ENCODE data around the gene GRN. TPM values are rescaled to one million over a fixed set of nuclear protein-coding genes. Genes with fewer than 3 reads are reported as not detected.

GRN gene
- total RNA-seq, 1 donor from 2014 or later = 44.2 TPM

Other genes with a start within 250 kb of the GRN start
- gene HDAC5, start 221.7 kb upstream of the GRN start, total RNA-seq = 10.3 and 14.7 TPM in 2 replicates
- gene HROB, start 203.4 kb upstream of the GRN start, total RNA-seq = 14.3 and 15.2 TPM in 2 replicates
- gene ASB16, start 174.6 kb upstream of the GRN start, total RNA-seq = 0.75 TPM in 1 of 2 replicates, not detected in the other
- 29.7 and 31.1 TPM in 2 replicates for gene TMUB2, start 158.3 kb upstream of the GRN start, total RNA-seq
- gene ATXN7L3, start 145.4 kb upstream of the GRN start, total RNA-seq = 116 TPM in 2 replicates
- 168 and 172 TPM in 2 replicates for gene UBTF, start 125.6 kb upstream of the GRN start, total RNA-seq
- gene SLC4A1, start 77.2 kb upstream of the GRN start, total RNA-seq = not detected in 2 replicates
- gene RUNDC3A, start 36.7 kb upstream of the GRN start, total RNA-seq = 0.11 and 0.20 TPM in 2 replicates
- gene SLC25A39, start 20.5 kb upstream of the GRN start, total RNA-seq = 110 TPM in 2 replicates
- gene FAM171A2, start 18.6 kb downstream of the GRN start, total RNA-seq = 0.16 and 0.34 TPM in 2 replicates
- gene ITGA2B, start 44.3 kb downstream of the GRN start, total RNA-seq = 0.39 and 1.2 TPM in 2 replicates
- gene GPATCH8, start 158.1 kb downstream of the GRN start, total RNA-seq = 43.7 and 49.2 TPM in 2 replicates
- gene FZD2, start 212.2 kb downstream of the GRN start, total RNA-seq = 0.30 and 0.52 TPM in 2 replicates

Measured in T-helper 2 cell treated with Interferon-gamma antibody and Interleukin-4, amounts not matched to agents 100 ng/mL and 5 ng/mL, for 36 hours (primary cell).